HL-60 (cell line): ENCODE measurements around the gene HEXD.

Experiments used
- DNase-seq, 2 experiments: peaks; one replicate each; pipeline ENCODE4 v3.0.0-alpha.2; 2010 to 2020; ENCODE audit warnings: low read depth in 1 of 2, low spot score in 1 of 2
- H3K27ac ChIP-seq: fragments of 250-450 bp; sonication (Bioruptor Pico); replicated peaks from 2 replicates; pipeline ENCODE4 v1.5.1; 2020; ENCODE audit warnings: mild to moderate bottlenecking, moderate library complexity
- H3K27me3 ChIP-seq: fragments of 250-450 bp; sonication (Bioruptor Pico); 2 replicates; pipeline ENCODE4 v1.5.1; 2021; ENCODE audit warnings: mild to moderate bottlenecking, moderate library complexity; ENCODE audit not compliant: insufficient read depth, poor library complexity, severe bottlenecking
- H3K4me3 ChIP-seq: replicated peaks from 2 replicates; pipeline ENCODE4 v1.5.1; 2011; ENCODE audit warnings: mild to moderate bottlenecking, control low read depth, low read length; ENCODE audit not compliant: insufficient read depth
- GABPA ChIP-seq: IDR thresholded peaks from 2 replicates; pipeline ENCODE4 v1.6.1; 2012; ENCODE audit warnings: low read depth
- POLR2AphosphoS5 ChIP-seq: IDR thresholded peaks from 2 replicates; pipeline ENCODE4 v1.6.1; 2012; ENCODE audit warnings: low read depth
- SPI1 ChIP-seq: IDR thresholded peaks from 2 replicates; pipeline ENCODE4 v1.6.1; 2012; ENCODE audit warnings: low read depth, mild to moderate bottlenecking, borderline replicate concordance
- TF ChIP-seq, protein P1 (sequence below): IDR thresholded peaks from one replicate; pipeline ENCODE4 v1.5.1; 2011; ENCODE audit warnings: low read length, control low read depth, inconsistent platforms; ENCODE audit not compliant: insufficient read depth
- TF ChIP-seq, protein P2 (sequence below): IDR thresholded peaks from 2 replicates; pipeline ENCODE4 v1.6.1; 2012; ENCODE audit warnings: low read depth; ENCODE audit not compliant: insufficient replicate concordance

The HEXD gene

DNA sequence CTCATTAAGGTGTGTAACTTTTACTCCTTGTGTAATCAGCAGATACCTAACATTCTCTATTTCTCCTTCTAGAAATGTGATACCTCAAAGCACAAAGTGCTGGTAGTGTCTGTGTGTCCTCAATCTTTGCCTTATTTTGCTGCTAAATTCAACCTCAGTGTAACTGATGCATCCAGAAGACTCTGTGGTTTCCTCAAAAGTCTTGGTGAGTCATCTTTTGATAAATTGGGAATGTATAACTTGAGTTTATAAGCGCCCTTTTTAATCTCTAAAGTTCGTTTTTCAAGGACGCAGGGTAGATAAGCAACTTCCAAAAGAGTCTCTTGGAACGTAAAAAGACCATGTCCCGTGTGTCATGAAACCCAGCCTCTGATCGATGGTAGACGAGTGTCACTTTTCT lies 50.5 kb downstream of the HEXD start:
- TF ChIP-seq, protein P1, sequence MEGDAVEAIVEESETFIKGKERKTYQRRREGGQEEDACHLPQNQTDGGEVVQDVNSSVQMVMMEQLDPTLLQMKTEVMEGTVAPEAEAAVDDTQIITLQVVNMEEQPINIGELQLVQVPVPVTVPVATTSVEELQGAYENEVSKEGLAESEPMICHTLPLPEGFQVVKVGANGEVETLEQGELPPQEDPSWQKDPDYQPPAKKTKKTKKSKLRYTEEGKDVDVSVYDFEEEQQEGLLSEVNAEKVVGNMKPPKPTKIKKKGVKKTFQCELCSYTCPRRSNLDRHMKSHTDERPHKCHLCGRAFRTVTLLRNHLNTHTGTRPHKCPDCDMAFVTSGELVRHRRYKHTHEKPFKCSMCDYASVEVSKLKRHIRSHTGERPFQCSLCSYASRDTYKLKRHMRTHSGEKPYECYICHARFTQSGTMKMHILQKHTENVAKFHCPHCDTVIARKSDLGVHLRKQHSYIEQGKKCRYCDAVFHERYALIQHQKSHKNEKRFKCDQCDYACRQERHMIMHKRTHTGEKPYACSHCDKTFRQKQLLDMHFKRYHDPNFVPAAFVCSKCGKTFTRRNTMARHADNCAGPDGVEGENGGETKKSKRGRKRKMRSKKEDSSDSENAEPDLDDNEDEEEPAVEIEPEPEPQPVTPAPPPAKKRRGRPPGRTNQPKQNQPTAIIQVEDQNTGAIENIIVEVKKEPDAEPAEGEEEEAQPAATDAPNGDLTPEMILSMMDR, result no peak
- TF ChIP-seq POLR2AphosphoS5 (no peak), GABPA (no peak), SPI1 (no peak)
- TF ChIP-seq, protein P2, sequence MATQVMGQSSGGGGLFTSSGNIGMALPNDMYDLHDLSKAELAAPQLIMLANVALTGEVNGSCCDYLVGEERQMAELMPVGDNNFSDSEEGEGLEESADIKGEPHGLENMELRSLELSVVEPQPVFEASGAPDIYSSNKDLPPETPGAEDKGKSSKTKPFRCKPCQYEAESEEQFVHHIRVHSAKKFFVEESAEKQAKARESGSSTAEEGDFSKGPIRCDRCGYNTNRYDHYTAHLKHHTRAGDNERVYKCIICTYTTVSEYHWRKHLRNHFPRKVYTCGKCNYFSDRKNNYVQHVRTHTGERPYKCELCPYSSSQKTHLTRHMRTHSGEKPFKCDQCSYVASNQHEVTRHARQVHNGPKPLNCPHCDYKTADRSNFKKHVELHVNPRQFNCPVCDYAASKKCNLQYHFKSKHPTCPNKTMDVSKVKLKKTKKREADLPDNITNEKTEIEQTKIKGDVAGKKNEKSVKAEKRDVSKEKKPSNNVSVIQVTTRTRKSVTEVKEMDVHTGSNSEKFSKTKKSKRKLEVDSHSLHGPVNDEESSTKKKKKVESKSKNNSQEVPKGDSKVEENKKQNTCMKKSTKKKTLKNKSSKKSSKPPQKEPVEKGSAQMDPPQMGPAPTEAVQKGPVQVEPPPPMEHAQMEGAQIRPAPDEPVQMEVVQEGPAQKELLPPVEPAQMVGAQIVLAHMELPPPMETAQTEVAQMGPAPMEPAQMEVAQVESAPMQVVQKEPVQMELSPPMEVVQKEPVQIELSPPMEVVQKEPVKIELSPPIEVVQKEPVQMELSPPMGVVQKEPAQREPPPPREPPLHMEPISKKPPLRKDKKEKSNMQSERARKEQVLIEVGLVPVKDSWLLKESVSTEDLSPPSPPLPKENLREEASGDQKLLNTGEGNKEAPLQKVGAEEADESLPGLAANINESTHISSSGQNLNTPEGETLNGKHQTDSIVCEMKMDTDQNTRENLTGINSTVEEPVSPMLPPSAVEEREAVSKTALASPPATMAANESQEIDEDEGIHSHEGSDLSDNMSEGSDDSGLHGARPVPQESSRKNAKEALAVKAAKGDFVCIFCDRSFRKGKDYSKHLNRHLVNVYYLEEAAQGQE, result no peak
- no peak for DNase-seq
- H3K4me3 ChIP-seq, result no peak overlapping the region
- H3K27me3 ChIP-seq, result no peaks in the 10 kb centered on the region
- no peak overlapping the region for H3K27ac ChIP-seq

DNA sequence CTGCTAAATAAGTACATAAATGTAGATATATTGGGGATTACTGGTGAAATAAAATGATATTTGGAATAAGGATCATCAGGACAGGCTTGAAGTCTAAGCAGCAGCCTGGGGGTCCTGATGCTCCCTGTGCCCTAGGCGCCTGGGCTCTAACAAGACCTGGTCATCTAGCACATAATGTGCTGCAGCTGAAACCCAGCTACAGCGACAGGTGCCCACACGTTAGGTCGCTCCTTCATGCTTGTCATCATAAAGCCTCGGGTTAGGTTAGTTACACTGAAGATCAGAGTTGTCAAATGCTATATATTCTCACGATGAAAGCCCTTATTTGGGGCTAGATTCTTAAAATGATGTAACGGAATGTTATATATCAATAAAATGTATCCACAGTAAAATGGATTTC lies 51.9 kb downstream of the HEXD start:
- TF ChIP-seq, protein P1, result no peak
- TF ChIP-seq SPI1 (no peak), POLR2AphosphoS5 (no peak), GABPA (no peak)
- TF ChIP-seq, protein P2, result no peak

DNA sequence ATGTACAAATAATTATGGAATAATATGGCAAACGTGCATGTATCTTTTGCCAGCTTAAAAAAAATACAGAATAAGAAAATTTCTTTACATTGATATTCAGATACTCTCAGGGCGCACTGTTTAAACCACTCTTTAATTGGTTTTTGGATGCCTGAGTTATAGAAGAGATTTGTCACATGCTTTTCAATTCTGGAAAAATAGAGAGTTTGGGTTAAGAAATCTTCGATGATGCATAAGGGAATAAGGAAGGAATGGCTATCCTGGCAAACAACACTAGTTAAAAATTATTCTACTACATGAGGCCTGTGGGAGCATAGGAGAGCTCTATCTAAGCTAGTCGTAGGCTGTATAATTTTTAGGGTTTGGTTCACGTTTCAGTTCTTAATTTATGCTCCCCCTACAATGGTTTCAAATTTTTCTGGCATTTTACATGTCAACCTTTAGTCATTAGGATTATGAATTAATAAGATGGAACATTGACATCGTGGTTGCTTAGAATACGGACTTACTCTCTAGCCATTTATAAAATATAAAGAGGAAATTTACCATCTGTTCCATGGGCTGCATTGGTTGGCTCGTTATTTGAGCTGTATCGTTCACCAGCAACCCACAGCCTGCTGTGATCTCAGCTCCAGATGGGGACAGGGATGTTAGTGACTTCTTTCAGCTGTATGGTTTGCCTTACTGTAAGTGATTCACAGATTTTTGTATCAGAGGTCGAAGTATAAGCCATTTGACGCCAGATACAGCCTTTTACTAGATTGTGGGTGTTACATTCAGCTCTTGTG lies 56.3 kb downstream of the HEXD start:
- Histone ChIP-seq H3K4me3 (no peak overlapping the region), H3K27ac (no peak overlapping the region), H3K27me3 (no peaks in the 10 kb centered on the region)
- DNase-seq, result no peak
- TF ChIP-seq SPI1 (no peak), POLR2AphosphoS5 (no peak), GABPA (no peak)
- TF ChIP-seq, protein P2, result no peak
- TF ChIP-seq, protein P1, result no peak

More for the DNA sequence above, 51.9 kb downstream of the HEXD start:
- no peak for DNase-seq
- H3K4me3 ChIP-seq, result no peak overlapping the region
- H3K27me3 ChIP-seq, result no peaks in the 10 kb centered on the region
- H3K27ac ChIP-seq, result no peak overlapping the region
